Fibroblast of lung (primary cell): ENCODE data around the gene ZNF423. TPM values are rescaled to one million over a fixed set of nuclear protein-coding genes. Genes with fewer than 3 reads are reported as not detected.

Experiments
- DNase-seq, 2 donors: peaks; one replicate each; pipeline versions ENCODE4 v3.0.0 to v3.0.0-alpha.2; 2010; ENCODE audit warnings: low read depth in 2 of 2
- H2AFZ ChIP-seq: 2 replicates; pipeline ENCODE4 v1.5.1; 2012; ENCODE audit warnings: low read length, control low read depth, inconsistent platforms
- H3K27ac ChIP-seq: 2 replicates; pipeline ENCODE4 v1.5.1; 2011; ENCODE audit warnings: low read length, control low read depth; ENCODE audit not compliant: insufficient read depth
- H3K27me3 ChIP-seq: 2 replicates; pipeline ENCODE4 v1.5.1; 2011; ENCODE audit warnings: mild to moderate bottlenecking, low read length; ENCODE audit not compliant: control insufficient read depth, insufficient read depth
- H3K36me3 ChIP-seq: 2 replicates; pipeline ENCODE4 v1.5.1; 2011; ENCODE audit warnings: low read length; ENCODE audit not compliant: control insufficient read depth, insufficient read depth
- H3K4me1 ChIP-seq: 2 replicates; pipeline ENCODE4 v1.5.1; 2011; ENCODE audit warnings: low read length; ENCODE audit not compliant: control insufficient read depth, insufficient read depth; ENCODE audit errors: extremely low read depth
- H3K4me2 ChIP-seq: 2 replicates; pipeline ENCODE4 v1.5.1; 2011; ENCODE audit warnings: low read length, control low read depth; ENCODE audit not compliant: insufficient read depth; ENCODE audit errors: extremely low read depth
- H3K4me3 ChIP-seq, 4 experiments: fragments of 200-600 bp in 1 of 4; sonication (generic) in 1 of 4; replicated peaks in 1 of 4; 2 replicates each; pipeline ENCODE4 v1.5.1; 2011 to 2016; ENCODE audit warnings: low read length in 4 of 4, low read depth in 3 of 4, mild to moderate bottlenecking in 3 of 4, control low read depth in 2 of 4, inconsistent platforms in 1 of 4, mixed read lengths in 1 of 4; ENCODE audit not compliant: insufficient read depth in 1 of 4; ENCODE audit errors: control extremely low read depth in 1 of 4
- H3K79me2 ChIP-seq: 2 replicates; pipeline ENCODE4 v1.5.1; 2012; ENCODE audit warnings: mild to moderate bottlenecking, low read length, inconsistent platforms; ENCODE audit not compliant: control insufficient read depth, insufficient read depth
- H3K9ac ChIP-seq: 2 replicates; pipeline ENCODE4 v1.5.1; 2011; ENCODE audit warnings: mild to moderate bottlenecking, low read length, control low read depth; ENCODE audit not compliant: insufficient read depth
- H3K9me3 ChIP-seq: 2 replicates; pipeline ENCODE4 v1.5.1; 2012; ENCODE audit warnings: low read depth, low read length; ENCODE audit not compliant: control insufficient read depth, insufficient read depth
- H4K20me1 ChIP-seq: 2 replicates; pipeline ENCODE4 v1.5.1; 2011; ENCODE audit warnings: low read length; ENCODE audit not compliant: control insufficient read depth, insufficient read depth; ENCODE audit errors: extremely low read depth
- EZH2 ChIP-seq: IDR thresholded peaks from 2 replicates; pipeline ENCODE4 v1.5.1; 2012; ENCODE audit warnings: low read length, control low read depth, mild to moderate bottlenecking; ENCODE audit errors: missing control alignments
- polyA plus RNA-seq, 2 donors: library from polyadenylated mRNA; depleted of rRNA in 1 of 2; stranded (reverse) in 1 of 2; unstranded in 1 of 2; fragments of >200 nt; gene quantifications; 2 replicates each; pipeline ENCODE4 v1.2.1, GENCODE V29; 2011 to 2012; ENCODE audit warnings: missing spikeins in 1 of 2
- total RNA-seq: library from RNA; depleted of rRNA; stranded (reverse); fragments of >200 nt; gene quantifications from 2 replicates; pipeline ENCODE4 v1.2.1, GENCODE V29; 2014
- TF ChIP-seq, protein P1 (sequence below), 2 donors: IDR thresholded peaks in 1 of 2; conservative IDR thresholded peaks in 1 of 2; 1 replicate in 1 of 2; 2 replicates in 1 of 2; pipeline ENCODE4 v1.5.1; 2011 to 2012; ENCODE audit warnings: low read length in 2 of 2, control low read depth in 1 of 2, inconsistent platforms in 1 of 2, low read depth in 1 of 2, mild to moderate bottlenecking in 1 of 2

Gene ZNF423
- total and polyA plus RNA-seq, 2 donors (not counting 1 experiment from before 2014, with no cell fraction given) = 0.07 to 0.17 TPM

GRCh38 chr16:49601576-49601975, 254.3 kb downstream of the ZNF423 start:
- H3K4me3 ChIP-seq = no peak overlapping the region
- H3K36me3 ChIP-seq = no peaks in the 10 kb centered on the region
- no peak for DNase-seq
- TF ChIP-seq, protein P1, sequence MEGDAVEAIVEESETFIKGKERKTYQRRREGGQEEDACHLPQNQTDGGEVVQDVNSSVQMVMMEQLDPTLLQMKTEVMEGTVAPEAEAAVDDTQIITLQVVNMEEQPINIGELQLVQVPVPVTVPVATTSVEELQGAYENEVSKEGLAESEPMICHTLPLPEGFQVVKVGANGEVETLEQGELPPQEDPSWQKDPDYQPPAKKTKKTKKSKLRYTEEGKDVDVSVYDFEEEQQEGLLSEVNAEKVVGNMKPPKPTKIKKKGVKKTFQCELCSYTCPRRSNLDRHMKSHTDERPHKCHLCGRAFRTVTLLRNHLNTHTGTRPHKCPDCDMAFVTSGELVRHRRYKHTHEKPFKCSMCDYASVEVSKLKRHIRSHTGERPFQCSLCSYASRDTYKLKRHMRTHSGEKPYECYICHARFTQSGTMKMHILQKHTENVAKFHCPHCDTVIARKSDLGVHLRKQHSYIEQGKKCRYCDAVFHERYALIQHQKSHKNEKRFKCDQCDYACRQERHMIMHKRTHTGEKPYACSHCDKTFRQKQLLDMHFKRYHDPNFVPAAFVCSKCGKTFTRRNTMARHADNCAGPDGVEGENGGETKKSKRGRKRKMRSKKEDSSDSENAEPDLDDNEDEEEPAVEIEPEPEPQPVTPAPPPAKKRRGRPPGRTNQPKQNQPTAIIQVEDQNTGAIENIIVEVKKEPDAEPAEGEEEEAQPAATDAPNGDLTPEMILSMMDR (conservative IDR thresholded peaks at IDR 0.05 in 1 of 2, IDR thresholded peaks at IDR 0.05 in 1 of 2; ENCODE audit: low read depth in 1 of 2, low read length in 2 of 2) = no peak
- no peak for TF ChIP-seq EZH2
- no peak overlapping the region for H3K4me2 ChIP-seq
- no peak overlapping the region for H3K27ac ChIP-seq
- H4K20me1 ChIP-seq = no peaks in the 10 kb centered on the region
- no peaks in the 10 kb centered on the region for H3K9me3 ChIP-seq
- no peaks in the 10 kb centered on the region for H3K27me3 ChIP-seq
- no peaks in the 10 kb centered on the region for H3K4me1 ChIP-seq
- H2AFZ ChIP-seq = no peak overlapping the region
- H3K79me2 ChIP-seq = no peaks in the 10 kb centered on the region
- H3K9ac ChIP-seq = no peak overlapping the region

GRCh38 chr16:49600976-49601375, 254.9 kb downstream of the ZNF423 start:
- peaks cover 2% of the 10 kb centered on the region for H3K4me1 ChIP-seq
- no peaks in the 10 kb centered on the region for H3K9me3 ChIP-seq
- H3K4me2 ChIP-seq = no peak overlapping the region
- no peak for TF ChIP-seq EZH2
- no peak overlapping the region for H3K9ac ChIP-seq
- no peak for DNase-seq
- no peak overlapping the region for H3K4me3 ChIP-seq
- no peak overlapping the region for H2AFZ ChIP-seq
- no peaks in the 10 kb centered on the region for H3K79me2 ChIP-seq
- no peaks in the 10 kb centered on the region for H4K20me1 ChIP-seq
- no peak overlapping the region for H3K27ac ChIP-seq
- H3K36me3 ChIP-seq = no peaks in the 10 kb centered on the region
- H3K27me3 ChIP-seq = no peaks in the 10 kb centered on the region

DNA sequence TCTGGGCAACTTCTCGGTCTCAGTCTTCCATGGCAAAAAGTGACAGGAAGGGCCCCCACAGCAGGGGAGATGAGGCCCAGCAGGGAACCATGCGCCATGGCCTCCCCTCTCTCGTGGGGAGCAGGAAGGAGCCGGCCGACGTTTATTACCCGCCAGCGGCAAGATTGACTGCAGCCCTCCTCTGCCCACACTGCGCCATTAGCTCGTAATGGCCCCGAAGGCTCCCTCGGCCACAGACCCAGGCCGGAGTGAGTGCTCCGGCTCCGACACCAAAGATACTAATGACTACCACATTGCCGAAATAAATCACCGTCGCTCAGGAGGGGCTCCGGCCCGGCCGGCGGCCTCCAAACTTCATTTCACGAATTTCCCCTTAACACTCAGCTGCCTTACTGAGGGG, 255.4 kb downstream of the ZNF423 start:
- H3K79me2 ChIP-seq = no peaks in the 10 kb centered on the region
- H3K4me1 ChIP-seq = peaks cover 2% of the 10 kb centered on the region
- H3K9ac ChIP-seq = no peak overlapping the region
- DNase-seq = no peak
- TF ChIP-seq, protein P1 (conservative IDR thresholded peaks at IDR 0.05 in 1 of 2, IDR thresholded peaks at IDR 0.05 in 1 of 2; ENCODE audit: low read depth in 1 of 2, low read length in 2 of 2) = no peak
- TF ChIP-seq EZH2 = no peak
- H3K4me3 ChIP-seq = no peak overlapping the region
- no peak overlapping the region for H2AFZ ChIP-seq
- no peaks in the 10 kb centered on the region for H3K9me3 ChIP-seq
- H3K27me3 ChIP-seq = no peaks in the 10 kb centered on the region
- H3K4me2 ChIP-seq = no peak overlapping the region
- H4K20me1 ChIP-seq = no peaks in the 10 kb centered on the region
- no peak overlapping the region for H3K27ac ChIP-seq
- H3K36me3 ChIP-seq = no peaks in the 10 kb centered on the region
